NCI-H146 (cell line): ENCODE results near the gene MAGEF1.
"Not testable (repeated sequence)": the region's sequence is repeated elsewhere in the genome, so short reads cannot be mapped to it uniquely, and the experiment has no call there.

Experiments used
- DNase-seq: peaks from one replicate; lab custom pipeline; 2025; lab: John Stamatoyannopoulos, UW

The MAGEF1 gene

DNA sequence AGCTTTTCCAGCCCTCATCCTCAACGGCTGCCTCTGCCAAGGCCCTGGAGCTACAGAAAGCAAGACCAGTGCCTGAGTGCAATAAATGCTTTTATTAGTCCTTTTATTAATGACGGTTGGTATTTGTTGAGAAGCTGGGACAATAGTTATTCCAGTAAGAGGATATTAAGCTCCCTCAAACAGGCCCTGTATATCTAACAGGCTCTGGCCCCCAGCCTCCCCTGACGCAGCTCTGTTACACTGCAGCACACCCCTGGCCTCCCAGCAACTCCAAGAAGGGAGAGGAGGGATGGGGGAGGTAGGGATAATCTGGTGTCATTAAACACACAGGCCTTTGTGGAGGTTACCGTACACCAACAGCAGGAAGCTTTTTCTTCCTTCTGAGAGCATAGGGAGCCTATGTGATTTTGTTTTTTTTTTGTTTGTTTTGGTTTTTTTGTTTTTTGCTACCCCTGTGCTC, 30.8 kb upstream of the MAGEF1 start:
- no peak for DNase-seq

DNA sequence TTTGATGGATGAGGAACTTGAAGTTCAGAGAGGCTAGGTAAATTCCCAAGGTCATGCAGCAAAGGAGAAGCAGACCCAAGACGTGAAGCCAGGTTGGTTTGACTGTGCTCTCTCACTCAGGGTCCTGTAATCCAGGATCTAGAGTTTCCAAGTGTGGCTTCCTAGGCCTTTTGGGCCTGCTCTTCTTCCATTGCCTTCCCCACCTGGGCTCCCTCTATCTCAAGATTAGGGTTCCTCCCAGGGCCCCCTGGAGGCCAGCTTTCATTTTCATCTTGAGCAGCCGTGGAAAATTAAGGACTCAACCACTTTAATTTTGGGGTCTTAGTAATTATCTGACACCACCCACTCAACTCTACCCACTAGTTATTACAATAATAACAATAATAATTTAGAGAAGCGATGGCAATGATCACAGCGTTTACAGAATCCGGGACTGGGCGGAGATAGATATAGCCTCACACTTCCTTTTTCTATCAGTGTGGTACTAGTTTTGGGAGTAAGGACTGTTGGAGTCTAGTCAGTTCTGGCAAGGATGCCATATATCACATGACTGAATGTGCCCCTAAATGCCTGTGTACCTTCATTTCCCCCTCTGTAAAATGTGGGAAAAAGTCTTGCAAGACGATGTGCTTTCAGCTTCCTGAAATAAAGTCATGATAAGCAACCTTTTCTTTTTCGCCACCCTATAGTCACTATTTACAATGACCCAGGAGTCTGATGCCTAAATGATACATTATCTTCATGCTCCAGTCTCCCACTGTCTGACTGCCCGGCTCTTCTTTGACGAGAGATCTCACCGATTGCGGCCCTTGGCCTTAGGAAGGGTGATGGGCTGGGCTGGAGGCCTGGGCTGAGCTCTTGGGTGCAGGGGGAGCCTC, 30.2 kb upstream of the MAGEF1 start:
- DNase-seq = no peak

DNA sequence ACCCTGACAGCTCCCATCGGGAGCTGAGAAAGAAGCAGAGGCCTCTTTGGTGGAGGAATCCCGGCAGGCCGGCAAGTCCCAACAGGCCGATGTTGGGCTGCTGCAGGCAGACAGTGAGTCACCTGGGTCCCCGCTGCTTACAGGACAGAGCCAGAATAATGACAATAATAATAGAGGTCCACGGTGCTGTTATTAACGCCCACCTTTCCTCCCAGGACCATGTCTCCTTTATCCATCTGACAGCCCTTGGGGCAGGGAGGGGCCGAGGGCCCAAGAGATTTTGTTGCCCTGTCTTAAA, 29.3 kb upstream of the MAGEF1 start:
- DNase-seq = no peak

DNA sequence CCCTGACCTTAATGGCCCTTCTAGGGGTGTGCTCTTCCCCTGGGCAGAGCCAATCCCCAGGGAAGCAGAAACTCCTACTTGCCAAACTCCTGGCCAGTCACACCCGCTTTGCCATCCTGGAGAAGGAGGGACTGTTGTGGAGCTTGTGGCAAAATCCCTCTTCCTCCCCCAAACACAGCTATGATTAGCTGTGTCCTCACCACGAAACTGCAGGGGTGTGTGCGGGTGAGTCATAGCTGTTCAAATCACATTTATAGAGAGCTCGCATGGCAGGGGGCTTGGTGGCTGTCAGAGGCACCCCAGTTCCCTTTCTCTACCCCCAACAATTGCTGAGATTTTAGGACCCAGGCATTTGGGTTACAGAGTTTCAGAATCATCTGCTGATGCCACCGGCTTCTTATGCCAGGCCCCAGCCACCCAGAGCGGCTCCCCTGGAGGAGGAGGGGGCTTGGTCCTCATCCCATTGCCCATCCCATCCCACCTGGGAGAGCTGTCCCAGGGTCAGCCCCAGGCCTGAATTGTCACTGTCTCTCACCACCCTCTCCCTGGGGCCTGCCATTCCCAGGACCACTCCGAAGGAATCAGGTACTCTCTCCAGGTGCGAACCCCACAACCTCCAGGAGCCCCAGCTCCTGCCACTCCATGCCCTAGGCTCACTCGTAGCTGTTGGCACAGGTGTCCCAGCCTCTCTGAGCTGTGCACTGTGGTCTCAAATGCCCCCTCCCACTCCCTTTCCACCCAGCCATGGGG, 28.8 kb upstream of the MAGEF1 start:
- no peak for DNase-seq

DNA sequence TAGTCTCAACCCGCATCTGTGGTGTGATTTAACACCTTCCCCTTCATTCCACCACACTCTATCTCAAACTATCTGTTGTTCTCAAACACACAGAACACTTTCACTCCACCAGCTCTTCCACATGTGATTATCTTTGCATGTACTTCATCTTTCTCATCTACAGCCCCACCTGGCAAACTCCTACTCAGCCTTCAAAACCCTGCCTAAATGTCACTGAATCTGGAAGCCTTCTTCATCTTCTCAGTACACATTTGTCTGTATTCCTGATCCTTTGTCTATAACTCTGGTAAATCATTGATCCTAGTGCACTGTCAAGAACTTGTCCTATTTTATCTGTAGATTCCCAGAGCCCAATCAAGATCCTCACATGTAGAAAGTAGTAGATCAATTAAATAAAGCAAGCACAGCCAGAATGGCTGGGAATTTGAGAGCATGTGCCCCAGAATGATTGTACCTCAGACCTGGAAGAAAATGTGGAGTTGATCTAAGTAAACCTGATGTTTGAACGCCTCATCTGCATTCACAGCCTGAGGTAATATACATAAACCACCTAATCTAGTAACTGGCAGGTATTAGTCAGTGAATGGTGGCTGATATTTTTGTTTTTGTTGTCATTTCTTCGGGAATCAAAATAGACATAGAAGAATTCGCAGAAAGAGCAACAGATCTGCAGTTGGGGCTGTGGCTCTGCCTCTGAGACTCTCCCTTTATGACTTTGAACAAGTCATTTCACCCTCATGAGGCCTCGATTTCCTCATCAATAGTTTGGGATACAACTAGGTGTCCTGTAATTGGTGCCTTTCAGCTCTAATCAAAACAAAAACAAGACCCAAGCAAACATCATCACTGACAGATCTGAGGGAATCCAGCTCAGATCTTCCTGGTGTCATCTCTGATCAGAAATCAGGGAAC, 28.0 kb upstream of the MAGEF1 start:
- no peak for DNase-seq

DNA sequence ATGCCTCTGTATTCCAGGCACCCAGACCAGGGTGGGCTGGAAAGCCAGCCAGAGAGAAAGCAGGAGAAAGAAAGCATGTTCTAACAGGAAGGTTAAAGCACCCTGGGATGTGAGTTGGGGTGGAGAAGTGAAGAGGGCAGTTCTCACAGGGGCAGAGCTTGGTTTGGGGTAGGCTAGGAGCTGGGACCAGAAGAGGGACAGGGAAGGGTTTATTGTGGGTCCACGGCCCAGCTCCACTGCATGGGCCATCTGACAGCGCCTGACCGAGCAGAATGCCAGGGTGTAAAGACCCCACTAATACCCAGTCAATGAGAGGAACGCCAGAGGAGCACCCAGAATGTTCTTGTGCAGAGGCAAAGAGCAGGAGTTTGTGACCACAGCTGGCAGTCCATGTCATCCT, 27.1 kb upstream of the MAGEF1 start:
- DNase-seq = no peak

DNA sequence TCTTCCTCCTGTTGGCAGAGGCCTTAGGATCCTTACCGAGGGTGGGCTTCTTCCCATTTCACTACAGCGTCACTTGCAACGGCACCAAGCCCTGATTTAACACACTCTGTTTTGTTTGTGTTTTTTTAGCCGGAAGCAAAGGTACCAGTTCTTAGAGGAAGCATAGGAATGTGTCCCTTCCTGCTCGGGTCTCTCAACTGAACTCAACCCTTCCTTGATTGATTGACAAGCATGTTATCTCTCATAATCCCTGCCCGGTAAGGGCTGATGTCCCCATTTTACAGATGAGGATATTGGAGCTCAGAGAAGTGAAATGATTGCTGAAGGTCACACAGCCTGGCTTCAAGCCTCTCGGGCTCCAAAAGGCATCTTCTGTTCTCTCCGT, 26.6 kb upstream of the MAGEF1 start:
- no peak for DNase-seq

DNA sequence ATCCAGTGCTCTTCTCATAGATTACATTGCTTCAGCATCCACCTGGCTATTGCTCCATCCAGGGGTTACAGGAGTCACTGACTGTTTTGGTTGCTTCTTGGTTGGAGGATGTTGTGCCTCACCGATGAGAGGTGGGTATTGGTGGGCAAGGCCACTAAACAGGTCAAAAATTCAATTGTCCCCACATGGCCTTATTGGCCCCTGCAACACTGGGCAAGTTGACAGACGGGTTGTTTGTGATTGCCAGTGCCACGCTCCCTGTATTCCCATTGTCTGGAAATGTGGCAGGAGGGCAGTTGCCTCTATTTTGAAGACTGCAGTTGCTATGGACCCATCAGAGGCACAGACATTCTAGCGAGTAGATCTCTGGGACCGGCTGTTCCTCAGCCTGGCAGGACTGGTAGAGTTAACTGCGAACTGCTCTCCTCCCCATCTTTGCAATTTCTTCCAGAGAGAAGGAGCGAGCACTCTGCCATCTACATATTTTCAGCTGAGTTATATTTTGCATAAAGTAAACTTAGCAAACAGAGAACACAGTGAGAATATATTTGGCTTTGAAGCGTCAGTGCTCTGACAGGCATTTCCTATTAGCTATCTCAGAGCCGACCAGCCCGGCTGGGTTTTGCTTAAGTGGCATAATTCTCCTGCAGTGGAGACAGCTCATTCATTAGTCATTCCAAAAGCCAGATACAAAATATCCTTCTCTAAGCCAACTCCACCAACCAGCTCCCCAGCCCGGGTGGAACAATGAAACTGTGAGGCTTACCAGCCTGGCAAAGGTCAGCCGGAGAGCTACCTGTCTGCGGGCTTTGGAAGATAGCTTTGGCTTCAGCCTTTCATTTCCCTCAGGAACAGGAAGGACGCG, 26.0 kb upstream of the MAGEF1 start:
- DNase-seq = no peak

DNA sequence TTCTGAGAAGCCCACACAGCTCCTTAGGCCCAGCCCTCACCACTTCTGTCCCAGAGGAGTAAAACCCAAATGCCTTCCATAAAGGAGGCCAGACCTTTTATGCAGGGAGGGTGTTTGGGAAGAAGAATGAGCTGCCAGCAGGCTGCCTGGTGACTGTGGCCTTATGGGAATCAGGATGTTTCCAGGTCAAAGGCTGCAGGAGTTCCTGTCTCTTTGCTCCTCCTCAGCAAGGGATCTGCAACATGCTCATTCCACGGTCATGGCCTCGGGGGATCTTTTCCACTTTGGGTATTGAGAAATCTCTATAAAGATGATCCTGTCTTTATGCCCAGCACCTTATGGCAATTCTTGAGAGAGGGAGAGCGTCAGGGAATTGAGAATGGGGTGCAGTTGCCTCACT, 25.2 kb upstream of the MAGEF1 start:
- DNase-seq = no peak

DNA sequence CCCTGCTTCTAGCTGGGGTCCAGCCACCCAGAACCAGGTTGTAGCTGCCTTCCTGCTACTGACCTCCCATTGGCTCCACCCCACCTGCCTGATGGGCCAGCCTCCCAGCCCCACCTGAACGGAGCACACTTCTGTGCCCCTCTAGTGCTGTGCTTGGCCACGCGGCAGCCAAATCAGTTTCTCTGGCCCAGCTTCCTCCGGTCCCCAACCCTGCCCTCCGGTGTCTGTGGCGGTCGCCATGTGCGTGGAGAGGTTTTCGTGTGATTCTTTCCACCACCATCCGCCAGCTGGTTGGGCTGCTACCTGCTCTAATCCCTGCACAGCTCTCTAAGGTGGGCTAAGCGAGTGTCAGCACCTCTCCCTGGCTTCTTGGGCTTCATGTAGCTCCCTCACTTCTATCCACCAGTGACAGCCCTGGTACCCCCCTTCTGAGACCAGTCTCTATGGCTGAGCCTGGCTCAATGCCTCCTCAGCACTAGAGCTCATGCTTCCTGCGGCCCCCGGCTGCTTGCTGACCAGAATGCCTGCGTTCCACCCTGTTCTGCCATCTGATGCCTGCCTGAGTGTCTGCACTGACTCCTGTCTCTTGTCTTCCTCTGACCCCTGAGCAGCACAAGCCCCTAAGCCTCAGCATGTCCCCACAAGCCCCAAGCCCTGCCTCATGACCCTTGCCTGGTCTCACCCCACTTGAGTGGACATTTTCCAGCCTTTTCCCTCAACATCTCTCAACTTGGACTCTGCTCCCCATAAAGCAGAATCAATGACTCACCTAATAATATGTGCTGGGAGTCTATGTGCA, 23.2 kb upstream of the MAGEF1 start:
- no peak for DNase-seq

DNA sequence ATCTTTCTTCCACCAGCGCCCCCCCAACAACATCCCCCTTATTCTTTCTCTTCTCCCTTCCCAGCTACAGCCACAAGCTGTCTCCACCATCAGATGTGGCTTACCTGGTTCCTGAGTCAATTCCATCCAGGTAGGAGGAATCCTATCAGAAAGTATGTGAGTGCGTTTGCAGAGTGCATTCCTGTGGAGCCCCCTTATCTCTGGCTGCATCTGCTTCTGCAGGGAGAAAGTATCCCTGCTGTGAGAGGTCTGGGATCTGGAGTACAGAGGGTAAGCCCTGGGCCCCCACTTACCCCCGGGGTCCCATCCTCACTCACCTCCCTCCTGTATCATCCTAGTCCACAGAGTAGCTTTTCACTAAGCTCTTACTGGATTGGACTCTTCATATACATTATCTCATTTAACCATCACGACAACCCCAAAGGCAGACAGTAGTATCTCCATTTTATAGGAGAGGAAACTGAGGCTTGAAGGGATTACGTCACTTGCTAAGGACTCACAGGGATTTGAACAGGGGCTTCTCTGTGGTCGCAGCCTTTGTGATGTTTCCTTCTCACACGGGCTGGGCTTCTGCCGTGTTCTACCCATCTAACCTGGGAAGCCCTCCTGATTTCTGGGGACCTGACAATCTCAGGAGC, 22.2 kb upstream of the MAGEF1 start:
- DNase-seq = no peak

DNA sequence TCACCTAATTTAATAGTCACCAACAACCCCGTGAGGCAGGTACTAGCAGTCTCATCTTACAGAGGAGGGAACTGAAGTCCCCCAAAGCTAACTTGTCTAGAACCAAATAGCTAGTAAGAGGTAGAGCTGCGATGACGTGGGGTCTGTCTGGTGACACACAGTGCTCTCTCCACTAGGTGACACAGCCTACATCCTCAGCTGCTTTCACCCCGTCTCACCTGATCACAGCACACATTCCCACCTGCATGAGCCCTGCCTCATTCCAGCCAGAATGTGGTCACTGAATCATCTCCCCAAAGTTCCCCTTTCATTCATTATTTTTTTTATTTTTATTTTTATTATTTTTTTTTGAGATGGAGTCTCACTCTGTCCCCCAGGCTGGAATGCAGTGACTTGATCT, 21.3 kb upstream of the MAGEF1 start:
- no peak for DNase-seq

DNA sequence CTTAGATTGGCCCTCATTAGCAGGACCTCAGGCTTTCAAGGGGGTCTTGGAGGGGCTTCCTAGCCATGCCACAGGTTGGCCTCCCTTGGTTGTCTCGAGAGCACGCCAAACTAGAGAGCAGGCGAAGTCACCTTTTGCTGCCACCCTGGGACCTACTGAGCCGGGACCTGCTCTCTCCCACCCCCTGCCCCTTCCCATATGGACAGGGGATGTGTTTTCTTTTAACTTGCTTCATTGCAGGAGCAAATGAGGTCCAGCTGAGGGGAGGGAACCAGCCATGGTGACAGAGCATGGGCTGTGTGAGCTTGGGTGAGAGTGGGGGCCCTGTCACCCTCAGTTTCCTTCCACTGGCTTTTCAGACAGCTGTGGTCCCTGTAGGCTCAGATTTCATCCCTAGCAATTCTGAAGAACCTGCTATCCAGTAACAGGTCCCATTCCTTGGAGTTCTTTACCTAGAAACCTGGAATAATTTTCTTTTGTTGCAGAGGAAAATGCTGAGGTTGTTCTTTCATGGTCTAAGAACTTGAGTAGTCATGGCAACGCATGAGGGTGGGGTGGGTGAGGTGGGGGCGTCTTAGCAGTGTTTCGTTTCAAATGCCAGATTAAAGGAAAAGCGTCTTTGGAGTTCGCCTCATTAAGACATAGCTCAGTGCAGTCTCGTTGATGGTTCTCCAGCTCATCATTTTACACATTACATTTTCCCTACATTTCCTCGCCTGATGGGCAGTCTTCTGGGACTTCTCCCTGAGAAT, 20.1 kb upstream of the MAGEF1 start:
- no peak for DNase-seq

DNA sequence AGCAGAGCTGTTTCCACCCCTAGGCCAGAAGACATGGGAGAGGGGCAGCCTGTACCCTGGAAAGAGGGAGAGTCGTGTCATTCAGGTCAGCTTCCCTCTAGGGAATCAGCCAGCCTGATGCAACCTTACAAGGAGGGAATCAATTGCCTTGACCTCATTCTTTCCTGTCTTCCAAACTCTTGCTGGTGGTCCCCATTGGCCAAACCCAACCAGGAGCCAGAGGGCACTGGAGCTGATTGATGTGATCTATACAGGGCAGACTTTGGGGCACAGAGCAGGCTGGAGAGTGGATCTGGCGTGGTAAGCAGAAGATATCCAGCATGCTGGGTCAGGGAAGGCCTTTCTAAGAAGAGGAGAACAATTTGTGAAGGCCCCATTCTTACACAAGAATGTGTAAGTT, 19.1 kb upstream of the MAGEF1 start:
- DNase-seq = no peak

DNA sequence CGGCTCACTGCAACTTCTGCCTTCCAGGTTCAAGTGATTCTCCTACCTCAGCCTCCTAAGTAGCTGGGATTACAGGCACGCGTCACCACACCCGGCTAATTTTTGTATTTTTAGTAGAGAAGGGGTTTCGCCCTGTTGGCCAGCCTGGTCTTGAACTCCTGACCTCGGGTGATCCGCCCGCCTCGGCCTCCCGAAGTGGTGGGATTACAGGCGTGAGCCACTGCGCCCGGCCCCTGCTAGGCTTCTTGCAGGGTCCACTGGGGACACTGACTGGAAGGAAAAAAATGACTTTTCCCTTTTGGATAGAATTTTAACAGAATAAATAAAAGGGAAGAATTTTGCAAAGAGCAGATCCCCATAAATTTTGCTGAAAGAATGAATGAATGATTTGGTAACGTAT, 17.3 kb upstream of the MAGEF1 start:
- DNase-seq = not testable (repeated sequence)

DNA sequence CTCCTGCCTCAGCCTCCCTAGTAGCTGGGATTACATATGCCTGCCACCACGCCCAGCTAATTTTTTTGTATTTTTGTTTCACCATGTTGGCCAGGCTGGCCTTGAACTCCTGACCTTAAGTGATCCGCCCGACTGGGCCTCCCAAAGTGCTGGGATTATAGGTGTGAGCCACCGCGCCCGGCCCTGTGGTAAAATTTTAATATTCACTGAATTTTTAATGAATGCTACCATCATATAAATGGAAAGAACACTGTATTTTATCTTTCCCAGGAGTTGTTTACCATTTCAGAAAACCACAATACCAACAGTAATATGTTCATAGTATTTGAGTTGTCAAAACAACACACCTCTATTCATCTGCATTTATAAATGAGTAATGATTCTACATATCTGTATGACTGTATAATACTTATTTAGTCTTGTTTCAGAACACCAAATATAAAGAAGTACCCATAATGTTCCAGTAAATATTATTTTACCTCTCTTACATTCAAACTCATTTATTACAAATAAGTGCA, 16.2 kb upstream of the MAGEF1 start:
- no peak for DNase-seq

DNA sequence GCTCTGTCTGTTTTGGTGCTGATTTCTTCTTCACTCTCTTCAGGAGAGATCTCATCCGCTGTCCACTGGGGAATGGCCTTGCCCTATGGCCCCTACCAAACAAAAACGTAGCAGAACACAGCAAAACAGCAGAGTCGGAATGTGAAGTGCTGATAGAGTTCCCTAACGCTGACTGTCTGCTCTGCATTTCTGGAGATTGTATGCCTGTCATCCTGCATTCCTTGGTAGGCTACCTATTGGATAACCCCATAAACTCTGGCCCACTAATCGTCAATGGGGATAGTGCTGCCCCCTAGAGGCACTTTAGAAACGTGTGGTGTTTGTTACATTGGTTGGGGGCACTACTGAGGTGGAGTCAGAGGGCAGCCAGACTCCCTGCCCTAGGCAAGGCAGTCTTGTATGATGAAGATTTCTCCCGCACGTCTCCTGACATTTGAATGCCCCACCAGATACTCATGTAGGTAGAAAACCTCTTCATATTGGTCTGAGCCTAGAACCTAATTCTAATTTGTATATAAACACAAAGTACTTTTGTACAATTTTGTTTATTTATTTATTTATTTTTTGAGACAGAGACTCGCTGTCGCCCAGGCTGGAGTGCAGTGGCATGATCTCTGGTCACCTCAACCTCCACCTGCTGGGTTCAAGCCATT, 15.6 kb upstream of the MAGEF1 start:
- DNase-seq = peak; percentile 59

DNA sequence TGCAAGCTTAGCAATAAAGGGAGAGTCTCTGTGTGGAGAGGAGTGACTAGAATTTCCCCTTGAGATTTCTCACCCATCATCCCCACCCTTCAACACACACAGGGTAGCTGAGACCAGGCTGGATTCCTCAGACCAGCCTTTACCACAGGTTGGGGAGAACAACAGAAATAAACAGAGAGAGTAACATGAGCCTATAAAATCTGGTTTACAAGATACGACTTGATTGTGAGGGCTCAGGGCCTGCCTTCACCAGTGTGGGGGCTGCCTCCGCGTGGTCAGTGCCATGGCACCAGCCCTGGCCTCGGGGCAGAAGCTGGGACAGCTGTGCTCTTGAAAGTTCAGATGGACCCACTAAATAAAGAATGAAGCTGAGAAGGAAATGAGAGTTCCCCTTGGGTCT, 14.6 kb upstream of the MAGEF1 start:
- no peak for DNase-seq
